GM12878 (cell line): ENCODE data around the gene SLC16A10. TPM values are rescaled to one million over a fixed set of nuclear protein-coding genes. Genes with fewer than 3 reads are reported as not detected.

ENCODE experiments used
- ATAC-seq: fragments of 200-7000 bp; cut with Tn5 transposase; 3 replicates; pipeline ENCODE4 v1.9.1; 2020; ENCODE audit warnings: mild to moderate bottlenecking, moderate library complexity
- BruUV-seq: library from RNA; stranded (reverse); fragments of 400-500 nt; replicated peaks from 2 replicates; lab custom pipeline; 2021; lab: Mats Ljungman, UMichigan
- CTCF ChIA-PET: fragments of 300-600 bp; sonication (Branson Sonifier 250); formaldehyde crosslinking; extraction: SDS; loops from one replicate; lab custom pipeline; 2021; ENCODE audit warnings: inconsistent platforms; lab: Yijun Ruan, JAX
- POLR2A ChIA-PET: fragments of 350-600 bp; formaldehyde crosslinking; extraction: SDS; loops from one replicate; lab custom pipeline; 2021; ENCODE audit warnings: inconsistent platforms; lab: Charles Lee
- RAD21 ChIA-PET: fragments of 300-600 bp; sonication (Branson Sonifier 250); formaldehyde crosslinking; loops from one replicate; lab custom pipeline; 2023; ENCODE audit warnings: antibody characterized with exemption; ENCODE audit not compliant: unreplicated experiment; lab: Charles Lee
- SMC1A ChIA-PET: fragments of 300-600 bp; sonication (Branson Sonifier 250); formaldehyde crosslinking; loops from one replicate; lab custom pipeline; 2023; ENCODE audit not compliant: unreplicated experiment, uncharacterized antibody; lab: Charles Lee
- DNase-seq: peaks from one replicate; pipeline ENCODE4 v3.0.0-alpha.2; 2011; ENCODE audit warnings: low read depth, low spot score
- FAIRE-seq: peaks from 3 replicates; lab custom pipeline; 2011; peaks lifted over from hg19 to GRCh38; lab: Jason Lieb, UNC
- H2AFZ ChIP-seq: 2 replicates; pipeline ENCODE4 v1.6.0; 2011; ENCODE audit warnings: low read depth, low read length, control low read depth; ENCODE audit not compliant: control insufficient read depth
- H3K27ac ChIP-seq: 2 replicates; pipeline ENCODE4 v1.5.1; 2011; ENCODE audit warnings: control low read depth; ENCODE audit not compliant: control insufficient read depth, insufficient read depth
- H3K27me3 ChIP-seq, 2 experiments: replicated peaks in 1 of 2; 2 replicates each; pipeline versions ENCODE4 v1.6.0 to v1.6.1; 2011; ENCODE audit warnings: low read length in 1 of 2; ENCODE audit not compliant: control insufficient read depth in 2 of 2, insufficient read depth in 2 of 2
- H3K36me3 ChIP-seq, 2 experiments: 2 replicates each; pipeline ENCODE4 v1.5.1; 2011; ENCODE audit warnings: low read length in 1 of 2; ENCODE audit not compliant: control insufficient read depth in 2 of 2, insufficient read depth in 2 of 2
- H3K4me1 ChIP-seq: 2 replicates; pipeline ENCODE4 v1.6.1; 2011; ENCODE audit warnings: mild to moderate bottlenecking, low read length, moderate library complexity, mixed read lengths; ENCODE audit not compliant: control insufficient read depth, insufficient read depth
- H3K4me2 ChIP-seq: 2 replicates; pipeline ENCODE4 v1.6.0; 2011; ENCODE audit warnings: control low read depth; ENCODE audit not compliant: control insufficient read depth, insufficient read depth
- H3K4me3 ChIP-seq: fragments of 200-600 bp; sonication (generic); 2 replicates; pipeline ENCODE4 v1.5.1; 2016
- H3K79me2 ChIP-seq: 2 replicates; pipeline ENCODE4 v1.6.0; 2011; ENCODE audit warnings: low read length; ENCODE audit not compliant: control insufficient read depth, insufficient read depth
- H3K9ac ChIP-seq: 2 replicates; pipeline ENCODE4 v1.8.0; 2011; ENCODE audit warnings: low read length, control low read depth, mixed read lengths; ENCODE audit not compliant: control insufficient read depth, insufficient read depth
- H3K9me3 ChIP-seq: replicated peaks from 3 replicates; pipeline ENCODE4 v1.5.1; 2011; ENCODE audit warnings: mild to moderate bottlenecking, low read length; ENCODE audit not compliant: control insufficient read depth, insufficient read depth
- H4K20me1 ChIP-seq: 2 replicates; pipeline ENCODE4 v1.6.0; 2011; ENCODE audit not compliant: control insufficient read depth, insufficient read depth
- ASH2L ChIP-seq: fragments of 300-600, 200-600 bp; sonication (generic); IDR thresholded peaks from 2 replicates; pipeline ENCODE4 v1.6.1; 2017; ENCODE audit warnings: low read depth, mild to moderate bottlenecking, borderline replicate concordance
- ATF7 ChIP-seq: fragments of 450-650 bp; IDR thresholded peaks from 2 replicates; pipeline ENCODE4 v1.6.1; 2016; ENCODE audit warnings: low read depth, mild to moderate bottlenecking
- BRCA1 ChIP-seq: IDR thresholded peaks from 2 replicates; pipeline ENCODE4 v1.6.1; 2011; ENCODE audit warnings: low read depth, low read length, improper control_type of control experiment
- CBX5 ChIP-seq: sonication (generic); IDR thresholded peaks from 2 replicates; pipeline ENCODE4 v1.6.1; 2016; ENCODE audit warnings: low read depth, moderate library complexity, mild to moderate bottlenecking, inconsistent platforms
- CREM ChIP-seq: IDR thresholded peaks from 2 replicates; pipeline ENCODE4 v1.6.1; 2014; ENCODE audit warnings: antibody characterized with exemption, low read depth
- GABPA ChIP-seq: IDR thresholded peaks from 2 replicates; pipeline ENCODE4 v1.6.1; 2014; ENCODE audit warnings: antibody characterized with exemption, low read depth, mild to moderate bottlenecking, inconsistent platforms
- MAX ChIP-seq: IDR thresholded peaks from 2 replicates; pipeline ENCODE4 v1.6.1; 2012; ENCODE audit warnings: low read depth, low read length, improper control_type of control experiment
- MTA2 ChIP-seq: fragments of 450-650 bp; IDR thresholded peaks from 2 replicates; pipeline ENCODE4 v1.6.1; 2016; ENCODE audit warnings: low read depth, mild to moderate bottlenecking, moderate library complexity
- PKNOX1 ChIP-seq: fragments of 450-650 bp; IDR thresholded peaks from 2 replicates; pipeline ENCODE4 v1.6.1; 2016; ENCODE audit warnings: mild to moderate bottlenecking
- PRDM15 ChIP-seq: fragments of 450-650 bp; formaldehyde crosslinking; IDR thresholded peaks from 2 replicates; pipeline ENCODE4 v1.4.0; 2020; ENCODE audit warnings: mild to moderate bottlenecking, moderate library complexity
- RAD21 ChIP-seq: IDR thresholded peaks from 2 replicates; pipeline ENCODE4 v1.6.1; 2011; ENCODE audit warnings: mild to moderate bottlenecking, low read depth, low read length, moderate library complexity; ENCODE audit not compliant: insufficient read depth
- SIX5 ChIP-seq: IDR thresholded peaks from 2 replicates; pipeline ENCODE4 v1.6.1; 2011; ENCODE audit warnings: mild to moderate bottlenecking, low read depth, low read length, moderate library complexity; ENCODE audit not compliant: severe bottlenecking
- SREBF2 ChIP-seq: IDR thresholded peaks from 2 replicates; pipeline ENCODE4 v1.6.1; 2012; ENCODE audit warnings: mild to moderate bottlenecking, low read length
- YBX1 ChIP-seq: fragments of 450-650 bp; IDR thresholded peaks from 2 replicates; pipeline ENCODE4 v1.6.1; 2016; ENCODE audit warnings: antibody characterized with exemption
- ZZZ3 ChIP-seq: IDR thresholded peaks from 2 replicates; pipeline ENCODE4 v1.6.1; 2011; ENCODE audit warnings: low read depth; ENCODE audit not compliant: control insufficient read depth, insufficient read length
- WGBS: methylation state at CpG from one replicate; pipeline ENCODE4 v1.1.6; 2016; ENCODE audit warnings: low lambda C conversion rate; ENCODE audit not compliant: insufficient replicate concordance, insufficient coverage; ENCODE audit errors: missing lambda C conversion rate; 5-methylcytosine and 5-hydroxymethylcytosine counted together
- in situ Hi-C: fragments of 300-500 bp; cut with MboI; formaldehyde crosslinking; loops from 9 replicates; pipeline ENCODE4 v1.14.3; 2018; ENCODE audit warnings: mixed read lengths
- intact Hi-C: fragments of 100-400 bp; cut with micrococcal nuclease; formaldehyde crosslinking; loops from one replicate; pipeline ENCODE4 v1.14.2; 2022; ENCODE audit not compliant: unreplicated experiment
- polyA plus RNA-seq, 11 experiments: library from polyadenylated mRNA; depleted of rRNA in 4 of 11; unstranded in 6 of 11; stranded (reverse) in 5 of 11; fragments of >200 nt; fragmentation: Nextera tagmentation in 4 of 11; fragmentation: Illumina TruSeq in 1 of 11; extraction: Ambion mirVana in 4 of 11; extraction: Trizol in 1 of 11; gene quantifications; 1 replicate in 1 of 11; 2 replicates in 10 of 11; pipeline versions ENCODE4 v1.2.1 to v1.2.3, GENCODE V29; 2011 to 2016; ENCODE audit warnings: inconsistent platforms in 2 of 11, missing spikeins in 2 of 11, low read depth in 1 of 11
- total RNA-seq, 4 experiments: library from RNA; depleted of rRNA in 3 of 4; stranded (reverse); fragments of >200 nt in 3 of 4; fragmentation: Illumina TruSeq in 1 of 4; extraction: Trizol in 1 of 4; gene quantifications; 2 replicates each; pipeline versions ENCODE4 v1.2.1 to v1.2.3, GENCODE V29; 2013 to 2021

Gene SLC16A10
- total and polyA plus RNA-seq, 10 of the 15 experiments (the other 5 are each of a cell fraction or from before 2014, with no cell fraction given) = 2.3 to 19.0 (median 8.0) TPM

GRCh38 chr6:111238464-111239119, 151.3 kb downstream of the SLC16A10 start:
- DNase-seq = no peak
- Histone ChIP-seq H3K9ac (no peak overlapping the region), H3K79me2 (no peaks in the 10 kb centered on the region), H3K4me3 (no peak overlapping the region), H3K36me3 (no peaks in the 10 kb centered on the region), H3K4me2 (no peak overlapping the region), H3K4me1 (no peaks in the 10 kb centered on the region; the same call in 1 of the 2 replicates), H3K27ac (no peak overlapping the region), H3K9me3 (no peaks in the 10 kb centered on the region), H4K20me1 (no peaks in the 10 kb centered on the region), H2AFZ (no peak overlapping the region), H3K27me3 (no peaks in the 10 kb centered on the region)
- no TSS peak for BruUV-seq
- in situ Hi-C loops (no loop called here), intact Hi-C loops (no loop called here)
- WGBS = 60% methylated on average over 4 of the region's 4 CpGs
- ChIA-PET RAD21 (no interaction called here), SMC1A (no interaction called here), POLR2A (no interaction called here), CTCF (no interaction called here)
- no peak for TF ChIP-seq ATF7
- no peak for TF ChIP-seq RAD21
- no peak for TF ChIP-seq CREM
- TF ChIP-seq PRDM15 (CRISPR knock-in tag) = no peak
- TF ChIP-seq GABPA = no peak
- TF ChIP-seq CBX5 = no peak
- TF ChIP-seq BRCA1 = no peak
- no peak for TF ChIP-seq YBX1
- TF ChIP-seq SIX5 = no peak
- TF ChIP-seq ZZZ3 = no peak
- no peak for TF ChIP-seq PKNOX1
- TF ChIP-seq SREBF2 = no peak
- no peak for TF ChIP-seq MTA2
- no peak for TF ChIP-seq MAX
- no peak for TF ChIP-seq ASH2L
- no peak for FAIRE-seq
- ATAC-seq = no peak
